CD8-positive, alpha-beta memory T cell (primary cell): Measurements from ENCODE around the gene SMC5. TPM values are rescaled to one million over a fixed set of nuclear protein-coding genes. Genes with fewer than 3 reads are reported as not detected.

ENCODE experiments used
- CTCF ChIA-PET: fragments of 350-600 bp; sonication (Branson Sonifier 250); formaldehyde crosslinking; loops from one replicate; lab custom pipeline; 2021; ENCODE audit warnings: antibody characterized with exemption; lab: Charles Lee
- POLR2A ChIA-PET: fragments of 350-600 bp; sonication (Branson Sonifier 250); formaldehyde crosslinking; loops from one replicate; lab custom pipeline; 2021; ENCODE audit warnings: antibody characterized with exemption; lab: Charles Lee
- DNase-seq, 5 donors: peaks; one replicate each; pipeline versions ENCODE4 v3.0.0 to v3.0.0-alpha.2; 2020 to 2022; ENCODE audit warnings: mixed read lengths in 1 of 5
- H3K27ac ChIP-seq: one replicate; pipeline ENCODE4 v1.7.0; 2013; ENCODE audit warnings: low read depth, mild to moderate bottlenecking, low read length, moderate library complexity
- H3K27me3 ChIP-seq: 2 replicates; pipeline ENCODE4 v1.7.0; 2013; ENCODE audit warnings: low read length, mild to moderate bottlenecking; ENCODE audit not compliant: insufficient read depth, poor library complexity, severe bottlenecking
- H3K36me3 ChIP-seq: 2 replicates; pipeline ENCODE4 v1.7.0; 2013; ENCODE audit warnings: mild to moderate bottlenecking, low read length, moderate library complexity; ENCODE audit not compliant: insufficient read depth
- H3K4me1 ChIP-seq: 2 replicates; pipeline ENCODE4 v1.7.0; 2013; ENCODE audit warnings: mild to moderate bottlenecking, low read length, moderate library complexity; ENCODE audit not compliant: insufficient read depth
- H3K4me3 ChIP-seq: 2 replicates; pipeline ENCODE4 v1.7.0; 2013; ENCODE audit warnings: mild to moderate bottlenecking, low read length
- H3K9me3 ChIP-seq: 2 replicates; pipeline ENCODE4 v1.7.0; 2013; ENCODE audit warnings: mild to moderate bottlenecking, low read length
- H3K27ac Mint-ChIP-seq, 8 donors: one replicate each; pipeline ENCODE4 v1.8.0; 2020 to 2021; ENCODE audit warnings: mixed read lengths in 8 of 8, mild to moderate bottlenecking in 6 of 8, inconsistent platforms in 3 of 8, moderate library complexity in 3 of 8
- H3K27me3 Mint-ChIP-seq, 2 donors: one replicate each; pipeline ENCODE4 v1.8.0; 2020 to 2021; ENCODE audit warnings: mixed read lengths in 2 of 2, mild to moderate bottlenecking in 1 of 2, moderate library complexity in 1 of 2
- H3K36me3 Mint-ChIP-seq, 3 donors: one replicate each; pipeline ENCODE4 v1.8.0; 2020 to 2021; ENCODE audit warnings: mixed read lengths in 3 of 3, inconsistent platforms in 1 of 3, mild to moderate bottlenecking in 1 of 3
- H3K4me1 Mint-ChIP-seq, 3 donors: one replicate each; pipeline ENCODE4 v1.8.0; 2020 to 2021; ENCODE audit warnings: mixed read lengths in 3 of 3, inconsistent platforms in 1 of 3, mild to moderate bottlenecking in 1 of 3
- H3K4me3 Mint-ChIP-seq, 7 donors: one replicate each; pipeline ENCODE4 v1.8.0; 2020 to 2021; ENCODE audit warnings: mixed read lengths in 7 of 7, mild to moderate bottlenecking in 6 of 7, moderate library complexity in 4 of 7, inconsistent platforms in 2 of 7
- H3K9me3 Mint-ChIP-seq, 5 donors: one replicate each; pipeline ENCODE4 v1.8.0; 2020 to 2022; ENCODE audit warnings: mixed read lengths in 5 of 5, mild to moderate bottlenecking in 3 of 5, moderate library complexity in 2 of 5, inconsistent platforms in 1 of 5
- polyA plus RNA-seq: library from polyadenylated mRNA; unstranded; fragments of 300-500 nt; fragmentation: Illumina TruSeq; gene quantifications from one replicate; pipeline ENCODE4 v1.2.3, GENCODE V29; 2021
- total RNA-seq, 2 experiments: library from RNA; stranded (reverse); gene quantifications; one replicate each; pipeline ENCODE4 v1.2.3, GENCODE V29; 2021

The SMC5 gene
- total and polyA plus RNA-seq, 3 experiments from 2014 or later: 18.9 to 42.2 (median 42.2) TPM

DNA sequence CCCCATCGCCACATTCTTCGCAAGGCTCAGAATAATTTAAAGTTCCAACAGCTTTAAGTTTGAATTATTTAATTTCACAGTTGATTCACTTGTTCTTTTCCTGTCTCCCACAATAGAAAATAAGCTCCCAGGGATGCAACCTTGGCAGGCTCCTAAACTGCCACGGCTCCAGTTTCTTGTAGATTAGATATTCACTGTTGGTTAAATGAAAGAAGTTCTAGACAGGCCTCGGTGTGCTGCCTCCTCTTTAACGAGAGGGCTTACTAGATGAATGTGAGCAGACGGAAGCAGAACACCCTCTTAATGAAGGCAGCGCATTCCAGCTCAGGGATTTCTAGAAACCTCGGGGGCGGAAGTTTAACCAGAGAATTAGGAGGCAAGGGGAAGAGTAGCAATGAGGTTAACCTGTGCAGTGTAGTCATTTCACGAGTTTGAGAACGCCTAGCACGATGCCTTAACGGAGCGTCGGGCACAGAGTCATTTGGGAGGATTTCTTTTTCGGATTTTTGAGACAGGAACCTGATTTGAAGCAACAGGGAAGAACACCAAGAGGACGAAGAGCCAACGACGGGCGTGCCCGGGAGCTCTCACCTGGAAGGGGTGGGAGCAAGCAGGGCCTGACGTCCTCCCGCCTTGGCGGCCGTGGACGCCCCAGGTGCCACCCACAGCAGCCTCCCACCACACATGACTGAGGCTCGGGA lies 637 bp upstream of the SMC5 start:
- peak overlapping the region; percentile 95 for H3K4me3 ChIP-seq
- H3K4me1 Mint-ChIP-seq: peaks cover 48 to 56% (median 52%) of the 10 kb centered on the region in 3 donors
- peak overlapping the region; percentile 92 for H3K27ac ChIP-seq
- H3K9me3 Mint-ChIP-seq: no peaks in the 10 kb centered on the region
- peaks cover 0 to 22% (median 5%) of the 10 kb centered on the region in 3 donors for H3K36me3 Mint-ChIP-seq
- H3K27me3 Mint-ChIP-seq: peaks cover 0 to 2% of the 10 kb centered on the region in 2 donors
- H3K4me1 ChIP-seq: peaks cover 47% of the 10 kb centered on the region
- peak overlapping the region; percentile 89 to 100 (median 98) for H3K27ac Mint-ChIP-seq
- peak overlapping the region; percentile 87 to 98 (median 95) for H3K4me3 Mint-ChIP-seq
- no peak for DNase-seq
- ChIA-PET CTCF (interaction anchor here (1.4 to 1.7 kb wide), 2 partner anchors 17 to 344 kb away, joined by 3 to 4 read pairs; no protein-coding TSS in a partner anchor), POLR2A (interaction anchor here (0.7 to 2.2 kb wide), 3 partner anchors 161 to 168 kb away, joined by 4 to 10 read pairs (median 6); no protein-coding TSS in a partner anchor)
- H3K36me3 ChIP-seq: no peaks in the 10 kb centered on the region
- no peaks in the 10 kb centered on the region for H3K9me3 ChIP-seq
- no peaks in the 10 kb centered on the region for H3K27me3 ChIP-seq

DNA sequence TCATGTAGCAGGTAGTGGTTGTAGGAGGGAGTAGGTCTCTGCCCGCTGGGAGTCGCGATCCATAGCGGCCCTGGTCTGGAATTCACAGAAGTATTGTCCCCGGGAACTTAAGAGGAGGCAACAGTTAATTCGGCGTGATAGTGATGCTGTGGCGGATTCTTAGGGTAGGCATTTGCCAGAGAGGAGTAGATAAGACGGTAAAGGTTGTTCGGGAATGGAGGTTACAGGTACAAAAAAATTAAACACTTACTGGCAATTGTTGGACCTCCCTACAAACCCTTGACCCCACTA lies 679 bp downstream of the SMC5 start:
- Histone ChIP-seq H3K27me3 (no peaks in the 10 kb centered on the region), H3K9me3 (no peaks in the 10 kb centered on the region), H3K36me3 (no peaks in the 10 kb centered on the region), H3K27ac (peak overlapping the region; percentile 92), H3K4me3 (peak overlapping the region; percentile 95), H3K4me1 (peaks cover 52% of the 10 kb centered on the region)
- Mint-ChIP-seq H3K36me3 (peaks cover 0 to 25% (median 7%) of the 10 kb centered on the region in 3 donors), H3K27ac (peak overlapping the region; percentile 88 to 100 (median 94)), H3K4me1 (peaks cover 49 to 64% (median 60%) of the 10 kb centered on the region in 3 donors), H3K9me3 (no peaks in the 10 kb centered on the region), H3K27me3 (peaks cover 0 to 2% of the 10 kb centered on the region in 2 donors), H3K4me3 (peak overlapping the region; percentile 87 to 98 (median 95))
- CTCF ChIA-PET: no interaction called here
- POLR2A ChIA-PET: interaction anchor here (2.2 kb wide), 1 partner anchor 160 kb away, joined by 10 read pairs; no protein-coding TSS in a partner anchor
- no peak for DNase-seq

DNA sequence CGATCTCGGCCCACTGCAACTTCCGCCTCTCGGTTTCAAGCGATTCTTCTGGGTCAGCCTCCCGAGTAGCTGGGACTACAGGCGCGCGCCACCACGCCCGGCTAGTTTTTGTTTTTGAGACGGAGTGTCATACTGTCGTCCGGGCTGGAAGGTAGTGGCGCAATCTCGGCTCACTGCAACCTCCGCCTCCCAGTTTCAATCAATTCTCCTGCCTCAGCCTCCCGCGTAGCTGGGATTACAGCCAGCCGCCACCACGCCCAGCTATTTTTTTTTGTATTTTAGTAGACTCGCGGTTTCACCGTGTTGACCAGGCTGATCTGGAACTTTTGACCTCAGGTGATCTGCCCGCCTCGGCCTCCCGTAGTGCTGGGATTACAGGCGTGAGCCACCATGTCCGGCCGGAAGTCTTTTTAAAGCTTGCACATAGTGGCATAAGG lies 1.2 kb downstream of the SMC5 start:
- Mint-ChIP-seq H3K9me3 (no peaks in the 10 kb centered on the region), H3K4me3 (peak overlapping the region; percentile 87 to 98 (median 95)), H3K27ac (peak overlapping the region in 7 of 8 donors; percentile 33 to 100 (median 91)), H3K4me1 (peaks cover 54 to 69% (median 65%) of the 10 kb centered on the region in 3 donors), H3K36me3 (peaks cover 0 to 30% (median 10%) of the 10 kb centered on the region in 3 donors), H3K27me3 (peaks cover 0 to 2% of the 10 kb centered on the region in 2 donors)
- no peak for DNase-seq
- peaks cover 52% of the 10 kb centered on the region for H3K4me1 ChIP-seq
- H3K36me3 ChIP-seq: no peaks in the 10 kb centered on the region
- H3K27ac ChIP-seq: no peak overlapping the region
- no peaks in the 10 kb centered on the region for H3K9me3 ChIP-seq
- H3K27me3 ChIP-seq: no peaks in the 10 kb centered on the region
- ChIA-PET POLR2A (interaction anchor here (0.7 to 1.1 kb wide), 2 partner anchors 161 to 1507 kb away, joined by 4 to 10 read pairs; no protein-coding TSS in a partner anchor), CTCF (no interaction called here)
- H3K4me3 ChIP-seq: peak overlapping the region; percentile 95

DNA sequence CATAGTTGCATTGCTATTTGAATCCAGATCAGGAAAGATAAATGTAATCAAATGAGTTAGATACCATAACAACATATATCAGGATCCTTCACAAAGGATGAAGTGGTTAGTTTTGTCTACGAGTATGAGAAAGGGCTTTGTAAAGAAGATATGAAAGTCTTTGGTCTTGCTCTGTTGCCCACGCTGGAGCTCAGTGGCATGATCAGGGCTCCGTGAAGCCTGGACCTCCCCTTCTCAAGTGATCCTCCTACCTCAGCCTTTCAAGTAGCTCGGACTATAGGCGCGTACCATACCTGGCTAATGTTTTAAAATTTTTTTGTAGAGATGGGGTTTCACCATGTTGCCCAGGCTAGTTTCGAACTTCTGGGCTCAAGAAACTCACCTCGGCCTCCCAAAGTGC lies 1.8 kb downstream of the SMC5 start:
- CTCF ChIA-PET: no interaction called here
- POLR2A ChIA-PET: interaction anchor here (1.1 kb wide), 1 partner anchor 160 kb away, joined by 4 read pairs; no protein-coding TSS in a partner anchor
- H3K4me1 Mint-ChIP-seq: peaks cover 56 to 72% (median 69%) of the 10 kb centered on the region in 3 donors
- Histone ChIP-seq H3K9me3 (no peaks in the 10 kb centered on the region), H3K4me3 (peak overlapping the region; percentile 5), H3K36me3 (no peaks in the 10 kb centered on the region), H3K27ac (no peak overlapping the region), H3K4me1 (peaks cover 52% of the 10 kb centered on the region), H3K27me3 (no peaks in the 10 kb centered on the region)
- H3K4me3 Mint-ChIP-seq: peak overlapping the region; percentile 87 to 98 (median 95)
- no peak for DNase-seq
- no peaks in the 10 kb centered on the region for H3K9me3 Mint-ChIP-seq
- H3K36me3 Mint-ChIP-seq: peaks cover 1 to 35% (median 12%) of the 10 kb centered on the region in 3 donors
- peak overlapping the region in 6 of 8 donors; percentile 21 to 99 (median 90) for H3K27ac Mint-ChIP-seq
- peaks cover 0 to 2% of the 10 kb centered on the region in 2 donors for H3K27me3 Mint-ChIP-seq

DNA sequence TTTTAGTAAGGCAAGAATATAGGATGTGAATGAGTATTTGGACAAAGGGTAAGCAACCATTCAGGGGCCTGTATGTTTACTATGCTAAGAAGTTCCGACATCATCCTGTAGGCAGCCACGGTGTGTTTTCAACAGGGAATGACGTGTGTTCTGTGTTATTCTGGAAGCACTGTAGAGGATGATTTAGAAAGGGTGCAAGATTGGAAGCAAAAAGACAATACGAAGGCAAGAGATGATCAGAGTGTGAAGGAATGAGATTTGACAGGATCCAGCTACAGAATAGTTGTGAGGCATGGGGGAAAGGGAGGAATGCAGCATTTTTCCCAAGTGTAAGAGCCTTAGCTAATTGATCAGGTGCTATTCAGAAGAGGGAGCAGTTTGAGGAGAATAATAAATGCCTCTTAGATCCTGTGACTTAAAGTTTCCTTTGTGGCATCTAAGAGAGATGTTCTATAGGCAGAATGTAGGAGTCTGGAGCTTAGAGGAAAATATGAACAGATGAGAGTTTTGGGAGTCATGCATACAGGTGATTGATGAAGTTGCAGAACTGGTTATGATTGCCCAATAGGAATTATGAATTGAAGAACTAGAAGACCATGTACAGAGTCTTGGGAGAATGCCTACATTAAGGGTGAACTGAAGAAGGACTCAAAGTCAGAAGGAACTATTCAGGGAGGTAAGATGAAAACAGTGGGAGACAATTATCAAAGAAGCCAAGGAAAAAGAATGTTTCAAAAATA lies 2.5 kb downstream of the SMC5 start:
- Histone ChIP-seq H3K9me3 (no peaks in the 10 kb centered on the region), H3K27ac (no peak overlapping the region), H3K4me1 (peaks cover 52% of the 10 kb centered on the region), H3K36me3 (no peaks in the 10 kb centered on the region), H3K27me3 (no peaks in the 10 kb centered on the region), H3K4me3 (no peak overlapping the region)
- H3K36me3 Mint-ChIP-seq: peaks cover 3 to 41% (median 13%) of the 10 kb centered on the region in 3 donors
- H3K27me3 Mint-ChIP-seq: peaks cover 0 to 2% of the 10 kb centered on the region in 2 donors
- H3K27ac Mint-ChIP-seq: peak overlapping the region in 6 of 8 donors; percentile 0 to 95 (median 55)
- peaks cover 60 to 79% (median 76%) of the 10 kb centered on the region in 3 donors for H3K4me1 Mint-ChIP-seq
- POLR2A ChIA-PET: interaction anchor here (1.1 kb wide), 1 partner anchor 159 kb away, joined by 4 read pairs; no protein-coding TSS in a partner anchor
- no peaks in the 10 kb centered on the region for H3K9me3 Mint-ChIP-seq
- CTCF ChIA-PET: no interaction called here
- no peak for DNase-seq
- peak overlapping the region; percentile 42 to 97 (median 92) for H3K4me3 Mint-ChIP-seq

DNA sequence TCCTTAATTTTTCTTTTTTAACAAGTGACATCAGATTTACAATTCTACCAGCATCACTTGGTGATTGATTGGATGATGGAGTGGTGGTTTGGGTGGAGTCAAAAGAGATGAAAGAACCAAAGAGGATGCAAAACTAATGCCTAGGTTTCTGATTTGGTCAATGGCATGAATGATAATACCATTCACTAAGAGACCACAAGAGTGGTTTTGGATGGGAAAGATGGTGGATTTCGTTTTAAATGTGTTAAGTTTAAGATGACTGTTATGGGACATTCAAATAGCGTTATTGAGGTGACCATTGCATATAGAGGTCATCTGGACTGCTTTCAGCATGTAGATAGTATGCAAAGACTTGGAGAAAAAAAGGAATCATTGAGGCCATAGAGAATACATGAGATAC lies 3.6 kb downstream of the SMC5 start:
- peak overlapping the region in 6 of 7 donors; percentile 87 to 97 (median 94) for H3K4me3 Mint-ChIP-seq
- Histone ChIP-seq H3K27ac (no peak overlapping the region), H3K27me3 (no peaks in the 10 kb centered on the region), H3K9me3 (no peaks in the 10 kb centered on the region), H3K36me3 (no peaks in the 10 kb centered on the region), H3K4me1 (peaks cover 49% of the 10 kb centered on the region), H3K4me3 (no peak overlapping the region)
- ChIA-PET CTCF (no interaction called here), POLR2A (no interaction called here)
- peaks cover 3 to 48% (median 15%) of the 10 kb centered on the region in 3 donors for H3K36me3 Mint-ChIP-seq
- DNase-seq: no peak
- no peaks in the 10 kb centered on the region for H3K9me3 Mint-ChIP-seq
- peak overlapping the region; percentile 0 to 89 (median 45) for H3K27ac Mint-ChIP-seq
- H3K27me3 Mint-ChIP-seq: peaks cover 0 to 2% of the 10 kb centered on the region in 2 donors
- H3K4me1 Mint-ChIP-seq: peaks cover 63 to 83% (median 83%) of the 10 kb centered on the region in 3 donors

DNA sequence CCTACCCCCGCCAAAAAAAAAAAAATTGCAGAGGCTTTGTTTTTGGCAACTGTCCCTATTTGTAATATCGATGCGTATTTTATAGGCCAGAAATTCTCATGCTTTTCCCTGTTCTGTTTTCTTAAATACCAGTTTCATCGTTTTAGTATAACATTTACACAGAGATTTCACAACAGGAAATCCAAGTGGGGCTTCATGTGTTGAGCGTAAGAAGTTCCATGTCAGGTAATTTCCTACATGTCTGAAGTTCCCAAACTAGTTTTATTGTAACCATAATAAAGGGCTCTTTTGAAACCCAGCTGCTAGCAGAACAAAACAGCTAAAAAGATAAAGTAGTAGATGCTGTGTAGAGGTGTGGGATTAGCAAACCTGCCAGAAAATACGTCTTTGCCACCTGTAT lies 4.2 kb downstream of the SMC5 start:
- H3K4me1 ChIP-seq: peaks cover 43% of the 10 kb centered on the region
- Mint-ChIP-seq H3K9me3 (no peaks in the 10 kb centered on the region), H3K4me1 (peaks cover 62 to 81% (median 81%) of the 10 kb centered on the region in 3 donors), H3K36me3 (peaks cover 3 to 52% (median 17%) of the 10 kb centered on the region in 3 donors), H3K27ac (peak overlapping the region in 5 of 8 donors; percentile 13 to 81 (median 53)), H3K27me3 (peaks cover 0 to 2% of the 10 kb centered on the region in 2 donors), H3K4me3 (peak overlapping the region in 3 of 7 donors; percentile 89 to 97 (median 95))
- no peaks in the 10 kb centered on the region for H3K27me3 ChIP-seq
- H3K27ac ChIP-seq: no peak overlapping the region
- CTCF ChIA-PET: no interaction called here
- no peaks in the 10 kb centered on the region for H3K36me3 ChIP-seq
- DNase-seq: no peak
- H3K9me3 ChIP-seq: no peaks in the 10 kb centered on the region
- no peak overlapping the region for H3K4me3 ChIP-seq
- POLR2A ChIA-PET: no interaction called here
